Heart left ventricle (tissue), 13 donors: ENCODE results near the gene WFDC2.

Experiments
- POLR2A ChIP-seq, 2 donors: fragments of 450-650 bp; IDR thresholded peaks; one replicate each; pipeline ENCODE4 v1.6.1; 2017; ENCODE audit warnings: antibody characterized with exemption in 2 of 2, mild to moderate bottlenecking in 2 of 2, moderate library complexity in 2 of 2
- TF ChIP-seq, protein P1 (sequence below), 12 donors: fragments of 200-600 bp; sonication (generic) in 4 of 12; IDR thresholded peaks; one replicate each; pipeline versions ENCODE4 v1.5.0 to v1.8.0; 2018 to 2022; ENCODE audit warnings: antibody characterized with exemption in 12 of 12, mild to moderate bottlenecking in 5 of 12
- donor health status: ischemic (EF 13 %, LVEDD 7.1; RV severe dilation, severe dysfunction).
- donor health status: DM: no; HTN: yes; CAD: no.
- donor health status: DM: no; HTN: no; CAD: no.
- donor health status: ischemic (EF 25% LVEDD 6.9; RV normal size, moderate dysfunction).
- donor health status: ischemic (EF 25% LVEDD 5.7; RV mildly dilated, moderate dysfunction).
- donor health status: ischemic (EF 35%, LVEDD 5.7; RV mildly dilated, moderate dysfunction).
- donor health status: nonischemic (EF 11% LVEDD 7.7; RV severe dilation, severe dysfunction).
- donor health status: DM: yes; HTN: yes; CAD: no.
- donor health status: PGD.
- donor health status: ischemic (EF 29% LVEDD 5.4; RV normal size, mild dysfunction).
- donor health status: nonischemic (EF 23%, LVEDD 6.1; RV moderate dilation, normal function).

DNA sequence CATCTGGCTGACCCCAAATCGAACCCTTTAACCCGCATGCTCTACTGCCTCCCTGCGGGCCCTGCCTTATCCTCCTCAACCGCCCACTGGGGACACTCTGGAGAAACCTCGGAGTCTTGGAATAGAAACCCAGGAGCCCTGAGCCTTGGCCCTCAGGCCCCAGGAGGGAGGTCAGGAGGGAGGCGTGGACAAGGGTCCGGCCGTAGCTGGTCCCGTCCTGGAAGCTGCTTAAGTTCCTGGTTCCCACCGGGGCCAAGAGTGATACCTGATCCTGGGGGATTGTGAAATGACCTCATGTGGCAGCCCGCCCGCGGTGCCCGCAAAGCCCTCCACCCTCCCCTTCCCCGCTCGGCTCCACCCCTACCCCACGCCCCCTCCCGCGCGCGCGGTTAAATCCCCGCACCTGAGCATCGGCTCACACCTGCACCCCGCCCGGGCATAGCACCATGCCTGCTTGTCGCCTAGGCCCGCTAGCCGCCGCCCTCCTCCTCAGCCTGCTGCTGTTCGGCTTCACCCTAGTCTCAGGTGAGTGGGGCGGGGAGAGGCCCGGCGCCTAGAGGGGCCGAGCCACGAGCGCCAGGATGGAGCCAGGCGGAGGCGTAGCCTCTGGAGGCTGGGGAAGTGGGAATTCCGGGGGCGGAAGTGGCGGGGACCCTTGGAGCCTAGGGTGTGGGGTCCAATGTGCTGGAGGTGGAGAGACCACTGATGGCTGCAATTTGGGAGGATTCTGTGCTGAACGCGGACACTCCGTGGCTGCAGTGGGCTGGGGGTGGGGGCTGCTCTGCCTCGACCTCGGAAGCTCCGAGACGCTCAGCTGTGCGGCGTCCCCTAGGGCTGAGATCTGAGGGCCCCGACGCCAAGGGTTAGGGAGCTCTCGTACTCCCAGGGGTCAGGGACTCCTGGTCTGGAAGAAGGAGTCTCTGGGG is at the start of gene WFDC2:
- TF ChIP-seq, protein P1, sequence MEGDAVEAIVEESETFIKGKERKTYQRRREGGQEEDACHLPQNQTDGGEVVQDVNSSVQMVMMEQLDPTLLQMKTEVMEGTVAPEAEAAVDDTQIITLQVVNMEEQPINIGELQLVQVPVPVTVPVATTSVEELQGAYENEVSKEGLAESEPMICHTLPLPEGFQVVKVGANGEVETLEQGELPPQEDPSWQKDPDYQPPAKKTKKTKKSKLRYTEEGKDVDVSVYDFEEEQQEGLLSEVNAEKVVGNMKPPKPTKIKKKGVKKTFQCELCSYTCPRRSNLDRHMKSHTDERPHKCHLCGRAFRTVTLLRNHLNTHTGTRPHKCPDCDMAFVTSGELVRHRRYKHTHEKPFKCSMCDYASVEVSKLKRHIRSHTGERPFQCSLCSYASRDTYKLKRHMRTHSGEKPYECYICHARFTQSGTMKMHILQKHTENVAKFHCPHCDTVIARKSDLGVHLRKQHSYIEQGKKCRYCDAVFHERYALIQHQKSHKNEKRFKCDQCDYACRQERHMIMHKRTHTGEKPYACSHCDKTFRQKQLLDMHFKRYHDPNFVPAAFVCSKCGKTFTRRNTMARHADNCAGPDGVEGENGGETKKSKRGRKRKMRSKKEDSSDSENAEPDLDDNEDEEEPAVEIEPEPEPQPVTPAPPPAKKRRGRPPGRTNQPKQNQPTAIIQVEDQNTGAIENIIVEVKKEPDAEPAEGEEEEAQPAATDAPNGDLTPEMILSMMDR (IDR thresholded peaks at IDR 0.05) = no peak
- TF ChIP-seq POLR2A (IDR thresholded peaks at IDR 0.05) = no peak
